IMR-90 (cell line): ENCODE measurements around the gene ADAMTS9. TPM values are rescaled to one million over a fixed set of nuclear protein-coding genes. Genes with fewer than 3 reads are reported as not detected.
A peak's percentile ranks its signal among the peaks of the same experiment; 100 is the strongest.

Source experiments
- ATAC-seq: fragments of 200-7000 bp; cut with Tn5 transposase; 2 replicates; pipeline ENCODE4 v1.9.1; 2020; ENCODE audit warnings: low read depth, mild to moderate bottlenecking, moderate library complexity
- BruUV-seq: library from RNA; stranded (reverse); fragments of 400-500 nt; replicated peaks from 2 replicates; lab custom pipeline; 2021; lab: Mats Ljungman, UMichigan
- CTCF ChIA-PET: fragments of 300-600 bp; formaldehyde crosslinking; extraction: SDS; loops from one replicate; lab custom pipeline; 2021; ENCODE audit warnings: antibody characterized with exemption; lab: Yijun Ruan, JAX
- POLR2A ChIA-PET: fragments of 300-600 bp; sonication (Branson Sonifier 250); formaldehyde crosslinking; loops from one replicate; lab custom pipeline; 2022; ENCODE audit warnings: antibody characterized with exemption; ENCODE audit not compliant: unreplicated experiment; lab: Charles Lee
- DNase-seq: peaks from one replicate; pipeline ENCODE4 v3.0.0; 2013
- H2AFZ ChIP-seq: replicated peaks from 2 replicates; pipeline ENCODE3; 2013; ENCODE audit warnings: low read length, mild to moderate bottlenecking; ENCODE audit not compliant: poor library complexity
- H2AK5ac ChIP-seq: 2 replicates; pipeline ENCODE4 v1.6.1; 2013; ENCODE audit warnings: low read depth, low read length, inconsistent platforms
- H2AK9ac ChIP-seq: replicated peaks from 2 replicates; pipeline ENCODE3; 2013; ENCODE audit warnings: mild to moderate bottlenecking, low read depth, low read length, moderate library complexity; ENCODE audit not compliant: poor library complexity
- H2BK120ac ChIP-seq: 2 replicates; pipeline ENCODE4 v1.6.1; 2013; ENCODE audit warnings: low read depth, low read length, inconsistent platforms
- H2BK15ac ChIP-seq: 3 replicates; pipeline ENCODE4 v1.6.1; 2013; ENCODE audit warnings: low read depth, low read length, inconsistent platforms
- H2BK20ac ChIP-seq: 2 replicates; pipeline ENCODE4 v1.6.1; 2013; ENCODE audit warnings: low read depth, mild to moderate bottlenecking, inconsistent platforms, low read length, moderate library complexity
- H2BK5ac ChIP-seq: 2 replicates; pipeline ENCODE4 v1.6.1; 2013; ENCODE audit warnings: mild to moderate bottlenecking, low read depth, low read length, inconsistent platforms; ENCODE audit not compliant: poor library complexity, severe bottlenecking
- H3K14ac ChIP-seq: replicated peaks from 2 replicates; pipeline ENCODE4 v1.6.1; 2013; ENCODE audit warnings: low read depth, low read length, inconsistent platforms
- H3K18ac ChIP-seq: 2 replicates; pipeline ENCODE4 v1.6.1; 2013; ENCODE audit warnings: low read depth, low read length, control low read depth
- H3K23ac ChIP-seq: 2 replicates; pipeline ENCODE4 v1.6.1; 2013; ENCODE audit warnings: low read depth, low read length, inconsistent platforms
- H3K27ac ChIP-seq: 2 replicates; pipeline ENCODE4 v1.5.1; 2013; ENCODE audit warnings: mild to moderate bottlenecking, control low read depth, low read length; ENCODE audit not compliant: insufficient read depth
- H3K27me3 ChIP-seq: 2 replicates; pipeline ENCODE4 v1.6.1; 2013; ENCODE audit warnings: low read length; ENCODE audit not compliant: control insufficient read depth, insufficient read depth
- H3K36me3 ChIP-seq: 2 replicates; pipeline ENCODE4 v1.6.1; 2013; ENCODE audit warnings: low read length, mixed read lengths; ENCODE audit not compliant: control insufficient read depth, insufficient read depth
- H3K4ac ChIP-seq: 2 replicates; pipeline ENCODE4 v1.6.1; 2013; ENCODE audit warnings: low read depth, low read length, inconsistent platforms
- H3K4me1 ChIP-seq: 2 replicates; pipeline ENCODE4 v1.6.1; 2013; ENCODE audit warnings: low read length, mixed read lengths; ENCODE audit not compliant: control insufficient read depth, insufficient read depth
- H3K4me2 ChIP-seq: 2 replicates; pipeline ENCODE4 v1.6.1; 2013; ENCODE audit warnings: low read depth, mild to moderate bottlenecking, control low read depth, low read length, moderate library complexity
- H3K4me3 ChIP-seq: 2 replicates; pipeline ENCODE4 v1.5.1; 2013; ENCODE audit warnings: low read depth, mild to moderate bottlenecking, control low read depth, low read length, moderate library complexity; ENCODE audit not compliant: insufficient read depth
- H3K56ac ChIP-seq: 2 replicates; pipeline ENCODE4 v1.6.1; 2013; ENCODE audit warnings: low read length, inconsistent platforms; ENCODE audit not compliant: insufficient read depth; ENCODE audit errors: extremely low read depth
- H3K79me1 ChIP-seq, 2 experiments: 2 replicates each; pipeline ENCODE4 v1.6.1; 2013; ENCODE audit warnings: low read length in 2 of 2, inconsistent platforms in 1 of 2, low read depth in 1 of 2
- H3K9ac ChIP-seq: 2 replicates; pipeline ENCODE4 v1.6.1; 2013; ENCODE audit warnings: low read depth, low read length, control low read depth
- H3K9me1 ChIP-seq: 2 replicates; pipeline ENCODE4 v1.6.1; 2013; ENCODE audit warnings: low read length, inconsistent platforms; ENCODE audit not compliant: insufficient read depth
- H3K9me3 ChIP-seq: 2 replicates; pipeline ENCODE4 v1.6.1; 2013; ENCODE audit warnings: low read length; ENCODE audit not compliant: control insufficient read depth, insufficient read depth
- H4K20me1 ChIP-seq: 2 replicates; pipeline ENCODE4 v1.6.1; 2013; ENCODE audit warnings: low read length, inconsistent platforms; ENCODE audit not compliant: insufficient read depth
- H4K5ac ChIP-seq: 2 replicates; pipeline ENCODE4 v1.6.1; 2013; ENCODE audit warnings: mild to moderate bottlenecking, low read depth, low read length, control low read depth
- H4K8ac ChIP-seq, 2 experiments: 2 replicates each; pipeline ENCODE4 v1.6.1; 2013; ENCODE audit warnings: low read depth in 2 of 2, low read length in 2 of 2, control low read depth in 1 of 2, inconsistent platforms in 1 of 2
- H4K91ac ChIP-seq: 2 replicates; pipeline ENCODE4 v1.6.1; 2013; ENCODE audit warnings: low read depth, low read length, inconsistent platforms; ENCODE audit not compliant: insufficient read depth
- CEBPB ChIP-seq: IDR thresholded peaks from 2 replicates; pipeline ENCODE4 v1.6.1; 2012; ENCODE audit warnings: low read depth, low read length, improper control_type of control experiment
- FOS ChIP-seq: fragments of 150-350 bp; IDR thresholded peaks from 2 replicates; pipeline ENCODE4 v1.6.1; 2016; ENCODE audit warnings: low read depth, low read length
- MAFK ChIP-seq: IDR thresholded peaks from 2 replicates; pipeline ENCODE4 v1.6.1; 2012; ENCODE audit warnings: low read depth, low read length, improper control_type of control experiment
- MXI1 ChIP-seq: IDR thresholded peaks from 2 replicates; pipeline ENCODE4 v1.6.1; 2012; ENCODE audit warnings: low read depth, mild to moderate bottlenecking, low read length, moderate library complexity, borderline replicate concordance
- NFE2L2 ChIP-seq: fragments of 150-350 bp; IDR thresholded peaks from 2 replicates; pipeline ENCODE4 v1.6.1; 2016; ENCODE audit warnings: low read depth, mild to moderate bottlenecking, low read length
- POLR2A ChIP-seq: IDR thresholded peaks from 2 replicates; pipeline ENCODE4 v1.6.1; 2012; ENCODE audit warnings: mild to moderate bottlenecking, low read depth, low read length
- RAD21 ChIP-seq: IDR thresholded peaks from 2 replicates; pipeline ENCODE4 v1.6.1; 2012; ENCODE audit warnings: low read length, improper control_type of control experiment
- RCOR1 ChIP-seq: IDR thresholded peaks from 2 replicates; pipeline ENCODE4 v1.6.1; 2012; ENCODE audit warnings: mild to moderate bottlenecking, low read length, improper control_type of control experiment; ENCODE audit not compliant: insufficient replicate concordance
- RFX5 ChIP-seq: IDR thresholded peaks from 2 replicates; pipeline ENCODE4 v1.8.0; 2012; ENCODE audit warnings: low read depth, mild to moderate bottlenecking, low read length, moderate library complexity
- SMC3 ChIP-seq: fragments of 150-350 bp; IDR thresholded peaks from 2 replicates; pipeline ENCODE4 v1.6.1; 2016; ENCODE audit warnings: low read depth, mild to moderate bottlenecking, antibody characterized with exemption, low read length, moderate library complexity
- WGBS, 2 experiments: methylation state at CpG; one replicate each; pipeline versions ENCODE4 v1.1.5 to v1.1.7; 2013; ENCODE audit warnings: missing lambda C conversion rate in 2 of 2; ENCODE audit not compliant: insufficient read length in 1 of 2; ENCODE audit errors: extremely low coverage in 2 of 2; 5-methylcytosine and 5-hydroxymethylcytosine counted together
- dilution Hi-C: fragments of 300-500 bp; cut with HindIII; formaldehyde crosslinking; loops from one replicate; pipeline ENCODE4 v1.14.3; 2018; ENCODE audit warnings: low sequenced_read_pairs; ENCODE audit not compliant: unreplicated experiment
- in situ Hi-C: fragments of 300-500 bp; cut with MboI; formaldehyde crosslinking; loops from 3 replicates; pipeline ENCODE4 v1.14.3; 2019; ENCODE audit warnings: low sequenced_read_pairs, inconsistent platforms, mixed read lengths
- intact Hi-C: fragments of 100-400 bp; cut with micrococcal nuclease; formaldehyde crosslinking; loops from 2 replicates; pipeline ENCODE4 v1.10.0; 2022
- polyA plus RNA-seq, 3 experiments: library from polyadenylated mRNA; depleted of rRNA; stranded (reverse); fragments of >200 nt; gene quantifications; 2 replicates each; pipeline ENCODE4 v1.2.3, GENCODE V29; 2012; ENCODE audit warnings: low replicate concordance in 1 of 3
- total RNA-seq: library from RNA; depleted of rRNA; stranded (reverse); fragments of >200 nt; gene quantifications from 2 replicates; pipeline ENCODE4 v1.2.3, GENCODE V29; 2012
- TF ChIP-seq, protein P1 (sequence below): fragments of 150-350 bp; IDR thresholded peaks from 2 replicates; pipeline ENCODE4 v1.6.1; 2016; ENCODE audit warnings: low read depth, mild to moderate bottlenecking, low read length, moderate library complexity, borderline replicate concordance
- TF ChIP-seq, protein P2 (sequence below): conservative IDR thresholded peaks from 2 replicates; pipeline ENCODE4 v1.5.1; 2012; ENCODE audit warnings: mild to moderate bottlenecking, low read depth, low read length, improper control_type of control experiment
- TF ChIP-seq, protein P3 (sequence below): fragments of 150-350 bp; IDR thresholded peaks from 2 replicates; pipeline ENCODE4 v1.6.1; 2017; ENCODE audit warnings: mild to moderate bottlenecking, antibody characterized with exemption, low read length, low read depth

The ADAMTS9 gene
- total and polyA plus RNA-seq, 2 of the 4 experiments (the other 2 are of a cell fraction), result 0.55 to 1.1 TPM

DNA sequence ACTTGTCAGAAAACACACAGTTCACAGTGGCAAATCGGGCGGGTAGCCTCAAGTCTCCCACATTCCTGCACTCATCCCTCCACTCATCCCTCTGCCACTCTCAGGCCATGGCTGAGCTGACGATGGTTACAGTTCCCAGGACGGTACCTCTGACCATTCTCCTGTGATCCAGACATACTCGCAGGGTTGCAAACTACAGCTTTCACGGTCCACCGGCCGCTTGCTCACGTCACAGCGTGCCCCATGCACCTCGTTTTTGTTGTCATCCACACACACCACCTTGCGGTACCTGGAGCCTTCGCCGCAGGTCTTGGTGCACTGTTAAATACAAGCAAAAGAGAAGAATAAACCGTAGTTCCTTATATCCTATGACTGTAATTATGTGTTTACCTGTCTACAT is 137.1 kb downstream of the ADAMTS9 start:
- Histone ChIP-seq H3K23ac (no peak overlapping the region), H3K79me1 (no peaks in the 10 kb centered on the region), H4K5ac (no peak overlapping the region; the same call in 1 of the 2 replicates), H4K91ac (no peak overlapping the region), H3K36me3 (peaks cover 12% of the 10 kb centered on the region; the same call in 1 of the 2 replicates), H3K4me1 (peaks cover 12% of the 10 kb centered on the region; the same call in 1 of the 2 replicates), H4K8ac (no peak overlapping the region), H3K4me3 (no peak overlapping the region), H3K9ac (no peak overlapping the region), H3K56ac (no peak overlapping the region), H2BK20ac (no peak overlapping the region), H3K4me2 (no peak overlapping the region), H2AK9ac (no peak overlapping the region), H2BK120ac (no peak overlapping the region), H2BK5ac (no peak overlapping the region), H3K9me1 (no peaks in the 10 kb centered on the region), H3K9me3 (no peaks in the 10 kb centered on the region), H3K14ac (no peak overlapping the region), H2BK15ac (no peak overlapping the region), H2AFZ (peak overlapping the region; percentile 6), H3K27me3 (no peaks in the 10 kb centered on the region), H2AK5ac (0 out of 2 replicates have a peak overlapping the region, but pooled peaks have one; percentile 13), H3K27ac (no peak overlapping the region), H3K18ac (no peak overlapping the region; the same call in 1 of the 2 replicates), H4K20me1 (no peaks in the 10 kb centered on the region), H3K4ac (no peak overlapping the region)
- dilution Hi-C loops (no loop called here), intact Hi-C loops (no loop called here), in situ Hi-C loops (no loop called here)
- 93% methylated on average over 4 of the region's 15 CpGs; no CpG with 5 or more reads in 1 of the 2 experiments for WGBS, 2 experiments
- ChIA-PET POLR2A (no interaction called here), CTCF (interaction anchor here (1.1 kb wide), 1 partner anchor 11 kb away, joined by 3 read pairs; no protein-coding TSS in a partner anchor)
- ATAC-seq, result no peak
- no peak for DNase-seq
- TF ChIP-seq RFX5 (no peak), MXI1 (no peak), RAD21 (no peak), RCOR1 (no peak), CEBPB (no peak), FOS (no peak), SMC3 (no peak), POLR2A (no peak), MAFK (no peak), NFE2L2 (no peak)
- TF ChIP-seq, protein P1, sequence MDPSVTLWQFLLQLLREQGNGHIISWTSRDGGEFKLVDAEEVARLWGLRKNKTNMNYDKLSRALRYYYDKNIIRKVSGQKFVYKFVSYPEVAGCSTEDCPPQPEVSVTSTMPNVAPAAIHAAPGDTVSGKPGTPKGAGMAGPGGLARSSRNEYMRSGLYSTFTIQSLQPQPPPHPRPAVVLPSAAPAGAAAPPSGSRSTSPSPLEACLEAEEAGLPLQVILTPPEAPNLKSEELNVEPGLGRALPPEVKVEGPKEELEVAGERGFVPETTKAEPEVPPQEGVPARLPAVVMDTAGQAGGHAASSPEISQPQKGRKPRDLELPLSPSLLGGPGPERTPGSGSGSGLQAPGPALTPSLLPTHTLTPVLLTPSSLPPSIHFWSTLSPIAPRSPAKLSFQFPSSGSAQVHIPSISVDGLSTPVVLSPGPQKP, result no peak
- TF ChIP-seq, protein P2, sequence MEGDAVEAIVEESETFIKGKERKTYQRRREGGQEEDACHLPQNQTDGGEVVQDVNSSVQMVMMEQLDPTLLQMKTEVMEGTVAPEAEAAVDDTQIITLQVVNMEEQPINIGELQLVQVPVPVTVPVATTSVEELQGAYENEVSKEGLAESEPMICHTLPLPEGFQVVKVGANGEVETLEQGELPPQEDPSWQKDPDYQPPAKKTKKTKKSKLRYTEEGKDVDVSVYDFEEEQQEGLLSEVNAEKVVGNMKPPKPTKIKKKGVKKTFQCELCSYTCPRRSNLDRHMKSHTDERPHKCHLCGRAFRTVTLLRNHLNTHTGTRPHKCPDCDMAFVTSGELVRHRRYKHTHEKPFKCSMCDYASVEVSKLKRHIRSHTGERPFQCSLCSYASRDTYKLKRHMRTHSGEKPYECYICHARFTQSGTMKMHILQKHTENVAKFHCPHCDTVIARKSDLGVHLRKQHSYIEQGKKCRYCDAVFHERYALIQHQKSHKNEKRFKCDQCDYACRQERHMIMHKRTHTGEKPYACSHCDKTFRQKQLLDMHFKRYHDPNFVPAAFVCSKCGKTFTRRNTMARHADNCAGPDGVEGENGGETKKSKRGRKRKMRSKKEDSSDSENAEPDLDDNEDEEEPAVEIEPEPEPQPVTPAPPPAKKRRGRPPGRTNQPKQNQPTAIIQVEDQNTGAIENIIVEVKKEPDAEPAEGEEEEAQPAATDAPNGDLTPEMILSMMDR, result no peak
- TF ChIP-seq, protein P3, sequence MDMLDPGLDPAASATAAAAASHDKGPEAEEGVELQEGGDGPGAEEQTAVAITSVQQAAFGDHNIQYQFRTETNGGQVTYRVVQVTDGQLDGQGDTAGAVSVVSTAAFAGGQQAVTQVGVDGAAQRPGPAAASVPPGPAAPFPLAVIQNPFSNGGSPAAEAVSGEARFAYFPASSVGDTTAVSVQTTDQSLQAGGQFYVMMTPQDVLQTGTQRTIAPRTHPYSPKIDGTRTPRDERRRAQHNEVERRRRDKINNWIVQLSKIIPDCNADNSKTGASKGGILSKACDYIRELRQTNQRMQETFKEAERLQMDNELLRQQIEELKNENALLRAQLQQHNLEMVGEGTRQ, result no peak
- no TSS peak for BruUV-seq
